ENCODE results near the gene FADS6. TPM values are rescaled to one million over a fixed set of nuclear protein-coding genes. Genes with fewer than 3 reads are reported as not detected.
A peak's percentile ranks its signal among the peaks of the same experiment; 100 is the strongest.

The FADS6 gene
- total RNA-seq, 1 donor from 2014 or later: not detected

- DNase-seq (ENCODE audit: low read depth): no peak
Observed at GRCh38 chr17:74854792-74855191, 38.6 kb downstream of the FADS6 start.

- no peak for DNase-seq (ENCODE audit: low read depth)
Observed at GRCh38 chr17:74853669-74854068, 39.8 kb downstream of the FADS6 start.

DNA sequence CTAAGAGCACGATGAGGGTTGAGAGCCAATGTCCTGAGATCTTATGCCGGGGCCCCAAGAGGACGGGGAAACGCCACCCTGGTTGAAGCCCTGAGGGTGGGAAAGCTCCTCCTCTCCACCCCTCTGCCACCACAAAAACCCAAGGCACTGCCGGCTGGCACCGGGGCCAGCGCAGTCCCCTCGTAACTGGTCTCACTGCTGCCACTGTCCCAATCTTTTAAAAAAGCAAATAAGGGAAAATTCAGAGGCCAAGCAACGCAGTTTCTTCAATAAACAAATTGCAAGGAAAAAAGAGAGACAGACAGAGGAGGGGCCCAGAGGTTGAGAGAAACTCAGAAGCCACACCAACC lies 40.4 kb downstream of the FADS6 start:
- DNase-seq (ENCODE audit: low read depth): no peak

GRCh38 chr17:74852237-74853047 lies 41.0 kb downstream of the FADS6 start:
- DNase-seq (ENCODE audit: low read depth): peak; percentile 22

DNA sequence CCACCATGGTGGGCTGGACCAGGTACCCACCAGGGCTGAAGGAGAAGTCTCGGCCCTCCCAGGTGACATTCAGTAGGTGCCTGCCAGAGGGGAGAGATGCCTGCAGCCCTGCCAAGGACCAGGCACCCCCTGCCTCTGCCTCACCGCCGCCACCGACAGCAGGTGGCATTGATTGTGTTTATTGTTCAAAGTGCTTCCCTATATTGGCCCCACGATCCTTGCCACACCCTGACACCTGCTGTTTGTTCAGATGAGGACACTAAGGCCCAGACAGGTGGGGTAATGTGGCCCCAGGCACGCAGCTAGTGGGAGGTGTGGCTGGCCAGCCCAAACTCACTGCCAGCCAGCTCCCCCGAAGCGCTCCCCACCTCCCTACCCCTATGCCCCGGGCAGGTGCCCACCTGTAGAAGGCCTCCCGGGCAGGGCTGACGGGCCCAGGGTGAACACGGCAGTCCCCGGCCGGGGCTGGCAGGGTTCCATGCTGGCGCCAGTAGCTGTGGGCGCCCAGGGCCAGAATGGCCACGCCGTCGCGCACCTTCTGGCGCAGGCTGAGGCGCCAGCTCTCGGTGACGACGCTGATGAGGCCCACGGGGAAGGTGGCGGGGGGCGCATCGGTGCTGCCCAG lies 41.7 kb downstream of the FADS6 start:
- no peak for DNase-seq (ENCODE audit: low read depth)

DNA sequence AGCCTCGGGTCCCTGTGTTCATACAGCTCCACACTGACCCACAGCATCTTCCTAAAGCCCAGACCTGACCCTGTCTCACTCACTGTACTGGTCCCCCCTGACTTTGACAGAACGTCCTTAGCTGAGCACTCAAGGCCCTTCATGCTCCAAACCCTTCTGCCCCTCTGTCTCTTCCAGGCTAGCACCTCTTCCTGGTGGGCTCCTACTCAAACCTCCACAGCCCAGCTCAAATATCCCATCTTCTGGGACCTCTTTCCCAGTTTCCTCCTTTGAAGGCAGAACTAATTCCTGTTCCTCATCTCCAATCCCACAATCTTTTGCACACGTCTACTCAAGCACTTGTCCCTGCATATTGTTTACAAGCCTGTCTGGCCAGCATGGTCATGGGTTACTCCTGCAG lies 42.5 kb downstream of the FADS6 start:
- DNase-seq (ENCODE audit: low read depth): no peak

GRCh38 chr17:74850310-74850709 lies 43.1 kb downstream of the FADS6 start:
- no peak for DNase-seq (ENCODE audit: low read depth)

- DNase-seq (ENCODE audit: low read depth): no peak
Observed at GRCh38 chr17:74848656-74849399, 44.6 kb downstream of the FADS6 start.

DNA sequence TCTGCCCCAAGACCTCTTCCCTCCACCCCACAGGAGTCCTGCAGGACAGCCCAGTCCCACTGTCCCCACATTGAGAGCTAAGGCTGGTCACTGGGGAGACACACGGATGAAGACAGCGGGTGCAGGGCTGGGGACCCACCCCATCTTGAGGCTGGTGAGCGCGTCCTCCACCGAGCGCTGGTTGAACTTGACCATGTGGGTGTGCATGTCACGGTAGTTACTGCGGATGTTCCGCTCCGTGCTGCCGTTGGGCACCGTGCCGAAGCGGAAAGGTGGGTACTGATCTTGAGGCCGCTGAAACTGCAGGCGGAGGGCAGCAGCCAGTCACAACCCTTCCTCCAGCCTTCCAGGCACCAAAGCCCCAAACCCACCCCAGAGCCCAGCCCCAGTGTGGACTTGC lies 46.8 kb downstream of the FADS6 start:
- no peak for DNase-seq (ENCODE audit: low read depth)

- DNase-seq (ENCODE audit: low read depth): no peak
Observed at GRCh38 chr17:74843352-74843627, 50.1 kb downstream of the FADS6 start.

- peak; percentile 21 for DNase-seq (ENCODE audit: low read depth)
Observed at GRCh38 chr17:74842599-74843351, 50.7 kb downstream of the FADS6 start.

GRCh38 chr17:74842146-74842598 lies 51.3 kb downstream of the FADS6 start:
- no peak for DNase-seq (ENCODE audit: low read depth)

DNA sequence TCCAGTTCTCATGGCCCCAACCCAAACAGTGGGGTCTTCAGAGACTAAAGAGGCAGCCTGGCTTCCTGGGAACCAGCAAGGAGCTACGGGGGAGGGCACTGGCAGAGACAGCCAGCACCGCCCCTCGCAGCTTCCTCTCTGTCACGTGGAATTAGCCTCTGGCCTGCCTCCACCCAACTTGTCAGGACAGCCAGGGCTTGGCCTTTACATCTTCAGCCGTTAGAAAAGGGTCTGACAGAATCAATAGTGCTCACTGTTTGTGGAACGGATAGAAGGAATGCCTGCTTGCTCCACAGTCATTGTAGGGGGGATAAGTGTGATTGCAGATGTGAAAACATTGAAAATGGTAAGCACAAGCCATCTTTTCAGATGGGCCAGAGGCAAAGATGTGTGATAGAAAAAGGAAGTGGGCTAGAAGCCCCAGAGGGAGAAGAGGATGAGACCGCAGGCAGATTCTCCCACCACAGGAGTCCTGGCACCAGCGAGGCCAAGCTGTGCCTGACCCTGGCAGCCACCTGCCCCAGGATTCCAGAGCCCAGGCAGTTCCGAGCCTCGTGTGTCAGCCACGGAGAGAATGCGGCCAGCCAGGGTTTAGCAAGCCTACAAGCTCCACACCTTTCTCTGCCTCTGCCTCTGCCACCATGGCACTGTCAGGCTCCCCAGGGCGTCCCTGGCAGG lies 52.3 kb downstream of the FADS6 start:
- DNase-seq (ENCODE audit: low read depth): no peak

DNA sequence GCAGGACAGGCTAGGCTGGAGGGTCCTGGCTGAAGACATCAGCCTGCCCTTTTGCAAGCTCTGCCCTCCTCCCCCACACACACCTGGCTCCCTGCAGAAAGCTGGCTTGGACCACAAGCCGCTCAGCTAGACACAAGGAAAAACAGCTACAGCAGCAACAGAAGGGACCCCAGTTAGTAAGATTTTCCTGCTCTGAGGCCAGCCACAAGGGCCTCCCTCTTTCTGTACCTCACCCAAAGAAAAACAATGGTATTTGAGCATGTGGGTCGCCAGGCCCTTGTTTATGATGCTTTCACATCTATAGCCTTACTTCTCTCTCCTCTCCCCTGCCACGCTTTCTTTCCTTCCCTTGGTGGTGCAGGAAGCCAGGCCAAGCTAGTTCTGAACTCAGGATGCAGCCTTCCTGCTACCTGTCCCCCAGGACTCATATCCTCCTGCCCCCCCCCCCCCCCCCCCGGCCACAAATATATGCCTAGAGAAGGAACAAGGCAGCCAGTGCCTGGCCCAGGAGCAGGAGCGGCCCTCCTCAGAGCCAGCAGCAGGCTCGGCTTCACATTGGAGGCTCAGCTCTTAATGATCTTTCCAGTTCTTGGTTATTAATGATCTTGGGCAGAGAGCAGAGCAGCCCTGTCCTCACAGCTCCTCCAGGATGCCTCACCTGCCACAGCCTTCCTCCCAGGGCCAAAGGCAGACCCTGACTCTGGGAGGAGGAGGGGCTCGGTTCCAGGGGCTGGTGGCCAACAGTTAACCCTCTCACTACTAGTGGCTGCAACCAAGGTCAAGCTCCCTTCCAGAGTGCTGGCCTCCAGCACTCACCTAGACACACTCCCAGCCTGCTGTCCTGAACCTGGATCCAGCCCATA lies 53.2 kb downstream of the FADS6 start:
- DNase-seq (ENCODE audit: low read depth): no peak

DNA sequence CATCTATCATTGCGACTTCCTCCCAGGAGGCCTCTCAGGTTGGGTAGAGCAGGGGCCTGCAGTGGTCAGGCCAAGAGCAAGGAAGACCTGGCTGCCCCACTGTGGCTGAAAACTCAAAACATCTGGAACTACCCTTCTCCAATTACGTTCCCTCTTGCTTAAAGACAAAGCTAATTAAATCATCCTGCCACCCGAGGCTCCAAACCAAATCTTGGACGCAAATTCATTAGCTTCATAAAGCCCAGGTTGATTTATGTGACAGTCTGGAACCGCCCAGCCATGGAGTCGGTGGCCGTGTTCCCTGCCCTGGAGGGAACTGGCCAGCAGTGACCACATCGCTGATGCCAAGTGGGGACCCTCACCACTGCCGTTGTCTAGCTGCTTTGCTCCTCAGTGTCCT lies 55.2 kb downstream of the FADS6 start:
- DNase-seq (ENCODE audit: low read depth): no peak

DNA sequence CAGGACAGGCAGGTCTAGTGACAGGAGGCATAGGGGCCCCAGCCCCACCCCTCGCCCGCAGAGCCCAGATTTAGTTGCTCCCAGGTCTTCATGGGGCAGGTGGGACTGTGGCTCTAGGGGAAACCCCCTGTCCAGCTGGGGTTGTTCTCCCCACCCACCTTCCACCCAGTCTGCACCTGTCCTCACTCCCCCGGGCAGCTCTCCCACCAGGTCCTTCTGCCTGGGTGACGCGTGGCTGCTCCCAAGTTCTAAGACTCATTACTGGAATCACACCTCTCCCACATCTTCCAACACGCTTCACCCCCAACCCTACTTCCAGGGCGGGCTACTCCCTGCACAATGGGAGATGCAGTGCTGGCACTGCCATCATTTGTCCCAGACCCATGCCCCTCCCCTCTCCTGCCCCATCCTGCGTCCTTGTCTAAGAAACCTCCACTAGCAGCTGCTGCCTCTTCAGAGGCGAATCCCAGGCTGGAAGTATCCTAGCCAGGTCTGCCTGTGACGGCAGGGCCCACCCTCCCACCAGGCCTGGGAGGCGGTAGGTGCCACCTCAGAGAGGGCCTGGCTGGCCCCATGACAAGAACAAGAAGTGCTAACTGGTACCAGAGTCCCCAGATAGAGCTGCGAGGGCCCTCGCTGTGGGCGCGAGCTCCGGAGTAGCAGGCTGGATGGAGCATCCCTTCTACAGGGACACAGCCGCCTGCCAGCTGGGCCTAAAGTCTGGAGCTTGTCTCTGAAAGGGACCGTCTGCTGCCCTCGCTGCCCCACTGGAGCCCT lies 56.6 kb downstream of the FADS6 start:
- DNase-seq (ENCODE audit: low read depth): no peak

DNA sequence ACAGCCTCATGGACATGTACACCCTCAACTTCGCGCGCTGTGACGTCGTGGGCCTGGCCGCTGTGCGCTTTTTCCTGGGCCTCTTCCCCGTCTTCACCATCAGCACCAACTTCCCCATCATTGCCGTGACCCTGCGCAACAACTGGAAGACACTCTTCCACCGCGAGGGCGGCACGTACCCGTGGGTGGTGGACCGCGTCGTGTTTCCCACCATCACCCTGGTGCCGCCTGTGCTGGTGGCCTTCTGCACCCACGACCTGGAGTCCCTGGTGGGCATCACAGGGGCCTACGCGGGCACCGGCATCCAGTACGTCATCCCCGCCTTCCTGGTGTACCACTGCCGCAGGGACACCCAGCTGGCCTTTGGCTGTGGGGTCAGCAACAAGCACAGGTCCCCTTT lies 57.2 kb downstream of the FADS6 start:
- DNase-seq (ENCODE audit: low read depth): no peak

GRCh38 chr17:74833501-74834377 lies 59.7 kb downstream of the FADS6 start:
- peak; percentile 45 for DNase-seq (ENCODE audit: low read depth)

- DNase-seq (ENCODE audit: low read depth): no peak
Observed at GRCh38 chr17:74832421-74832820, 61.0 kb downstream of the FADS6 start.
